IMR-90 (cell line): ENCODE data around the gene PLGRKT. TPM values are rescaled to one million over a fixed set of nuclear protein-coding genes. Genes with fewer than 3 reads are reported as not detected.
A peak's percentile ranks its signal among the peaks of the same experiment; 100 is the strongest.

Experiments
- ATAC-seq: fragments of 200-7000 bp; cut with Tn5 transposase; 2 replicates; pipeline ENCODE4 v1.9.1; 2020; ENCODE audit warnings: low read depth, mild to moderate bottlenecking, moderate library complexity
- BruUV-seq: library from RNA; stranded (reverse); fragments of 400-500 nt; replicated peaks from 2 replicates; lab custom pipeline; 2021; lab: Mats Ljungman, UMichigan
- CTCF ChIA-PET: fragments of 300-600 bp; formaldehyde crosslinking; extraction: SDS; loops from one replicate; lab custom pipeline; 2021; ENCODE audit warnings: antibody characterized with exemption; lab: Yijun Ruan, JAX
- POLR2A ChIA-PET: fragments of 300-600 bp; sonication (Branson Sonifier 250); formaldehyde crosslinking; loops from one replicate; lab custom pipeline; 2022; ENCODE audit warnings: antibody characterized with exemption; ENCODE audit not compliant: unreplicated experiment; lab: Charles Lee
- DNase-seq: peaks from one replicate; pipeline ENCODE4 v3.0.0; 2013
- H2AFZ ChIP-seq: replicated peaks from 2 replicates; pipeline ENCODE3; 2013; ENCODE audit warnings: low read length, mild to moderate bottlenecking; ENCODE audit not compliant: poor library complexity
- H2AK5ac ChIP-seq: 2 replicates; pipeline ENCODE4 v1.6.1; 2013; ENCODE audit warnings: low read depth, low read length, inconsistent platforms
- H2AK9ac ChIP-seq: replicated peaks from 2 replicates; pipeline ENCODE3; 2013; ENCODE audit warnings: mild to moderate bottlenecking, low read depth, low read length, moderate library complexity; ENCODE audit not compliant: poor library complexity
- H2BK120ac ChIP-seq: 2 replicates; pipeline ENCODE4 v1.6.1; 2013; ENCODE audit warnings: low read depth, low read length, inconsistent platforms
- H2BK15ac ChIP-seq: 3 replicates; pipeline ENCODE4 v1.6.1; 2013; ENCODE audit warnings: low read depth, low read length, inconsistent platforms
- H2BK20ac ChIP-seq: 2 replicates; pipeline ENCODE4 v1.6.1; 2013; ENCODE audit warnings: low read depth, mild to moderate bottlenecking, inconsistent platforms, low read length, moderate library complexity
- H2BK5ac ChIP-seq: 2 replicates; pipeline ENCODE4 v1.6.1; 2013; ENCODE audit warnings: mild to moderate bottlenecking, low read depth, low read length, inconsistent platforms; ENCODE audit not compliant: poor library complexity, severe bottlenecking
- H3K14ac ChIP-seq: replicated peaks from 2 replicates; pipeline ENCODE4 v1.6.1; 2013; ENCODE audit warnings: low read depth, low read length, inconsistent platforms
- H3K18ac ChIP-seq: 2 replicates; pipeline ENCODE4 v1.6.1; 2013; ENCODE audit warnings: low read depth, low read length, control low read depth
- H3K23ac ChIP-seq: 2 replicates; pipeline ENCODE4 v1.6.1; 2013; ENCODE audit warnings: low read depth, low read length, inconsistent platforms
- H3K27ac ChIP-seq: 2 replicates; pipeline ENCODE4 v1.5.1; 2013; ENCODE audit warnings: mild to moderate bottlenecking, control low read depth, low read length; ENCODE audit not compliant: insufficient read depth
- H3K27me3 ChIP-seq: 2 replicates; pipeline ENCODE4 v1.6.1; 2013; ENCODE audit warnings: low read length; ENCODE audit not compliant: control insufficient read depth, insufficient read depth
- H3K36me3 ChIP-seq: 2 replicates; pipeline ENCODE4 v1.6.1; 2013; ENCODE audit warnings: low read length, mixed read lengths; ENCODE audit not compliant: control insufficient read depth, insufficient read depth
- H3K4ac ChIP-seq: 2 replicates; pipeline ENCODE4 v1.6.1; 2013; ENCODE audit warnings: low read depth, low read length, inconsistent platforms
- H3K4me1 ChIP-seq: 2 replicates; pipeline ENCODE4 v1.6.1; 2013; ENCODE audit warnings: low read length, mixed read lengths; ENCODE audit not compliant: control insufficient read depth, insufficient read depth
- H3K4me2 ChIP-seq: 2 replicates; pipeline ENCODE4 v1.6.1; 2013; ENCODE audit warnings: low read depth, mild to moderate bottlenecking, control low read depth, low read length, moderate library complexity
- H3K4me3 ChIP-seq: 2 replicates; pipeline ENCODE4 v1.5.1; 2013; ENCODE audit warnings: low read depth, mild to moderate bottlenecking, control low read depth, low read length, moderate library complexity; ENCODE audit not compliant: insufficient read depth
- H3K56ac ChIP-seq: 2 replicates; pipeline ENCODE4 v1.6.1; 2013; ENCODE audit warnings: low read length, inconsistent platforms; ENCODE audit not compliant: insufficient read depth; ENCODE audit errors: extremely low read depth
- H3K79me1 ChIP-seq, 2 experiments: 2 replicates each; pipeline ENCODE4 v1.6.1; 2013; ENCODE audit warnings: low read length in 2 of 2, inconsistent platforms in 1 of 2, low read depth in 1 of 2
- H3K9ac ChIP-seq: 2 replicates; pipeline ENCODE4 v1.6.1; 2013; ENCODE audit warnings: low read depth, low read length, control low read depth
- H3K9me1 ChIP-seq: 2 replicates; pipeline ENCODE4 v1.6.1; 2013; ENCODE audit warnings: low read length, inconsistent platforms; ENCODE audit not compliant: insufficient read depth
- H3K9me3 ChIP-seq: 2 replicates; pipeline ENCODE4 v1.6.1; 2013; ENCODE audit warnings: low read length; ENCODE audit not compliant: control insufficient read depth, insufficient read depth
- H4K20me1 ChIP-seq: 2 replicates; pipeline ENCODE4 v1.6.1; 2013; ENCODE audit warnings: low read length, inconsistent platforms; ENCODE audit not compliant: insufficient read depth
- H4K5ac ChIP-seq: 2 replicates; pipeline ENCODE4 v1.6.1; 2013; ENCODE audit warnings: mild to moderate bottlenecking, low read depth, low read length, control low read depth
- H4K8ac ChIP-seq, 2 experiments: 2 replicates each; pipeline ENCODE4 v1.6.1; 2013; ENCODE audit warnings: low read depth in 2 of 2, low read length in 2 of 2, control low read depth in 1 of 2, inconsistent platforms in 1 of 2
- H4K91ac ChIP-seq: 2 replicates; pipeline ENCODE4 v1.6.1; 2013; ENCODE audit warnings: low read depth, low read length, inconsistent platforms; ENCODE audit not compliant: insufficient read depth
- CEBPB ChIP-seq: IDR thresholded peaks from 2 replicates; pipeline ENCODE4 v1.6.1; 2012; ENCODE audit warnings: low read depth, low read length, improper control_type of control experiment
- WGBS, 2 experiments: methylation state at CpG; one replicate each; pipeline versions ENCODE4 v1.1.5 to v1.1.7; 2013; ENCODE audit warnings: missing lambda C conversion rate in 2 of 2; ENCODE audit not compliant: insufficient read length in 1 of 2; ENCODE audit errors: extremely low coverage in 2 of 2; 5-methylcytosine and 5-hydroxymethylcytosine counted together
- dilution Hi-C: fragments of 300-500 bp; cut with HindIII; formaldehyde crosslinking; loops from one replicate; pipeline ENCODE4 v1.14.3; 2018; ENCODE audit warnings: low sequenced_read_pairs; ENCODE audit not compliant: unreplicated experiment
- in situ Hi-C: fragments of 300-500 bp; cut with MboI; formaldehyde crosslinking; loops from 3 replicates; pipeline ENCODE4 v1.14.3; 2019; ENCODE audit warnings: low sequenced_read_pairs, inconsistent platforms, mixed read lengths
- intact Hi-C: fragments of 100-400 bp; cut with micrococcal nuclease; formaldehyde crosslinking; loops from 2 replicates; pipeline ENCODE4 v1.10.0; 2022
- polyA plus RNA-seq, 3 experiments: library from polyadenylated mRNA; depleted of rRNA; stranded (reverse); fragments of >200 nt; gene quantifications; 2 replicates each; pipeline ENCODE4 v1.2.3, GENCODE V29; 2012; ENCODE audit warnings: low replicate concordance in 1 of 3
- total RNA-seq: library from RNA; depleted of rRNA; stranded (reverse); fragments of >200 nt; gene quantifications from 2 replicates; pipeline ENCODE4 v1.2.3, GENCODE V29; 2012

PLGRKT gene
- total and polyA plus RNA-seq, 2 of the 4 experiments (the other 2 are of a cell fraction) = 10.8 to 12.7 TPM

GRCh38 chr9:5479994-5480694, 42.4 kb upstream of the PLGRKT start:
- Histone ChIP-seq H3K4me3 (no peak overlapping the region), H2BK5ac (peak overlapping the region; percentile 45), H2AFZ (no peak overlapping the region), H3K4me1 (no peaks in the 10 kb centered on the region), H3K9ac (no peak overlapping the region), H3K36me3 (no peaks in the 10 kb centered on the region), H3K9me1 (no peaks in the 10 kb centered on the region; the same call in 1 of the 2 replicates), H3K23ac (no peak overlapping the region), H4K5ac (no peak overlapping the region), H3K4me2 (no peak overlapping the region), H3K27ac (no peak overlapping the region), H2AK5ac (no peak overlapping the region), H3K27me3 (no peaks in the 10 kb centered on the region), H3K14ac (no peak overlapping the region), H3K4ac (no peak overlapping the region), H2AK9ac (no peak overlapping the region), H2BK120ac (no peak overlapping the region), H3K18ac (no peak overlapping the region), H4K20me1 (no peaks in the 10 kb centered on the region), H4K8ac (no peak overlapping the region), H2BK20ac (no peak overlapping the region), H2BK15ac (no peak overlapping the region), H3K56ac (no peak overlapping the region), H3K79me1 (no peaks in the 10 kb centered on the region), H4K91ac (no peak overlapping the region), H3K9me3 (no peaks in the 10 kb centered on the region)
- WGBS, 2 experiments = no CpG with 5 or more reads among the region's 3 CpGs
- no TSS peak for BruUV-seq
- in situ Hi-C loops = no loop called here
- ChIA-PET POLR2A (no interaction called here), CTCF (interaction anchor here (0.9 to 1.1 kb wide), 2 partner anchors 110 to 353 kb away, joined by 3 read pairs; partner anchors contain the start of gene ERMP1)
- no peak for TF ChIP-seq CEBPB
- intact Hi-C loops = no loop called here
- dilution Hi-C loops = no loop called here
- DNase-seq (no peak), ATAC-seq (no peak)
